HG03354 (cell line): ENCODE results near the gene OR51B4.
A peak's percentile ranks its signal among the peaks of the same experiment; 100 is the strongest.
"Not testable (repeated sequence)": the region's sequence is repeated elsewhere in the genome, so short reads cannot be mapped to it uniquely, and the experiment has no call there.

Source experiments
- ATAC-seq: cut with Tn5 transposase; IDR thresholded peaks from one replicate; pipeline ENCODE4 v1.9.1; 2021; ENCODE audit warnings: mild to moderate bottlenecking; ENCODE audit not compliant: unreplicated experiment, poor library complexity, severe bottlenecking

The OR51B4 gene

GRCh38 chr11:5297721-5298323, 3.9 kb downstream of the OR51B4 start:
- no peak for ATAC-seq

GRCh38 chr11:5294342-5294995, 7.3 kb downstream of the OR51B4 start:
- ATAC-seq, result not testable (repeated sequence)

- ATAC-seq, result no peak
These were observed 8.7 kb downstream of the OR51B4 start for GRCh38 chr11:5293028-5293427.

GRCh38 chr11:5291207-5291838, 10.4 kb downstream of the OR51B4 start:
- ATAC-seq, result peak; percentile 97

GRCh38 chr11:5290106-5290505, 11.6 kb downstream of the OR51B4 start:
- no peak for ATAC-seq

GRCh38 chr11:5289696-5290095, 12.1 kb downstream of the OR51B4 start:
- no peak for ATAC-seq

- no peak for ATAC-seq
These were observed 12.7 kb downstream of the OR51B4 start for GRCh38 chr11:5288906-5289550.

- ATAC-seq, result no peak
These were observed 13.4 kb downstream of the OR51B4 start for GRCh38 chr11:5288108-5288905.

- ATAC-seq, result no peak
These were observed 14.8 kb downstream of the OR51B4 start for GRCh38 chr11:5286901-5287300.

- ATAC-seq, result no peak
These were observed 15.4 kb downstream of the OR51B4 start for GRCh38 chr11:5286351-5286750.

- no peak for ATAC-seq
These were observed 15.9 kb downstream of the OR51B4 start for GRCh38 chr11:5285703-5286340.

GRCh38 chr11:5284637-5285036, 17.1 kb downstream of the OR51B4 start:
- no peak for ATAC-seq

GRCh38 chr11:5283882-5284281, 17.9 kb downstream of the OR51B4 start:
- ATAC-seq, result no peak

- ATAC-seq, result no peak
These were observed 18.7 kb downstream of the OR51B4 start for GRCh38 chr11:5283086-5283485.

- ATAC-seq, result no peak
These were observed 19.1 kb downstream of the OR51B4 start for GRCh38 chr11:5282628-5283027.

- no peak for ATAC-seq
These were observed 20.1 kb downstream of the OR51B4 start for GRCh38 chr11:5281596-5281995.

GRCh38 chr11:5280582-5281102, 21.1 kb downstream of the OR51B4 start:
- peak; percentile 97 for ATAC-seq

GRCh38 chr11:5279471-5280090, 22.2 kb downstream of the OR51B4 start:
- ATAC-seq, result no peak

- no peak for ATAC-seq
These were observed 23.9 kb downstream of the OR51B4 start for GRCh38 chr11:5277807-5278382.
